T-helper 2 cell treated with Interferon-gamma antibody and Interleukin-4, amounts not matched to agents 100 ng/mL and 5 ng/mL, for 36 hours (primary cell): ENCODE data around the gene CNNM2. TPM values are rescaled to one million over a fixed set of nuclear protein-coding genes. Genes with fewer than 3 reads are reported as not detected.
"Not testable (repeated sequence)": the region's sequence is repeated elsewhere in the genome, so short reads cannot be mapped to it uniquely, and the experiment has no call there.

Experiments used
- intact Hi-C: fragments of 100-400 bp; cut with micrococcal nuclease; formaldehyde crosslinking; loops from one replicate; pipeline ENCODE4 v1.15.1; 2023
- total RNA-seq: library from RNA; stranded (reverse); gene quantifications from 2 replicates; pipeline ENCODE4 v1.2.3, GENCODE V29; 2022

The CNNM2 gene
- total RNA-seq, 1 donor from 2014 or later = 6.8 TPM

- intact Hi-C loops = no loop called here
These were observed 185.9 kb downstream of the CNNM2 start for GRCh38 chr10:103103989-103104388.

- intact Hi-C loops = no loop called here
These were observed 186.6 kb downstream of the CNNM2 start for GRCh38 chr10:103104721-103105120.

GRCh38 chr10:103105462-103105861 is 187.4 kb downstream of the CNNM2 start:
- intact Hi-C loops = no loop called here

GRCh38 chr10:103106539-103106938 is 188.4 kb downstream of the CNNM2 start:
- intact Hi-C loops = no loop called here

GRCh38 chr10:103109821-103110220 is 191.7 kb downstream of the CNNM2 start:
- intact Hi-C loops = no loop called here

GRCh38 chr10:103110407-103110806 is 192.3 kb downstream of the CNNM2 start:
- intact Hi-C loops = no loop called here

GRCh38 chr10:103111031-103111917 is 193.2 kb downstream of the CNNM2 start:
- intact Hi-C loops = no loop called here

- intact Hi-C loops = no loop called here
These were observed 194.1 kb downstream of the CNNM2 start for GRCh38 chr10:103111918-103112877.

GRCh38 chr10:103114876-103115275 is 196.8 kb downstream of the CNNM2 start:
- intact Hi-C loops = no loop called here

GRCh38 chr10:103117247-103117646 is 199.2 kb downstream of the CNNM2 start:
- intact Hi-C loops = no loop called here

GRCh38 chr10:103120546-103120945 is 202.5 kb downstream of the CNNM2 start:
- intact Hi-C loops = no loop called here

- intact Hi-C loops = no loop called here
These were observed 203.1 kb downstream of the CNNM2 start for GRCh38 chr10:103120977-103121735.

GRCh38 chr10:103123282-103124024 is 205.4 kb downstream of the CNNM2 start:
- intact Hi-C loops = no loop called here

GRCh38 chr10:103124420-103125096 is 206.5 kb downstream of the CNNM2 start:
- intact Hi-C loops = no loop called here

GRCh38 chr10:103125323-103126267 is 207.5 kb downstream of the CNNM2 start:
- intact Hi-C loops = no loop called here

- intact Hi-C loops = no loop called here
These were observed 209.1 kb downstream of the CNNM2 start for GRCh38 chr10:103127241-103127640.

- intact Hi-C loops = not testable (repeated sequence)
These were observed 212.1 kb downstream of the CNNM2 start for GRCh38 chr10:103130180-103130579.

GRCh38 chr10:103130910-103131309 is 212.8 kb downstream of the CNNM2 start:
- intact Hi-C loops = no loop called here

GRCh38 chr10:103135168-103135567 is 217.1 kb downstream of the CNNM2 start:
- intact Hi-C loops = not testable (repeated sequence)
